H9 (cell line): Measurements from ENCODE around the gene NPAS3. TPM values are rescaled to one million over a fixed set of nuclear protein-coding genes. Genes with fewer than 3 reads are reported as not detected.
A peak's percentile ranks its signal among the peaks of the same experiment; 100 is the strongest.

Experiments
- DNase-seq: peaks from one replicate; pipeline ENCODE4 v3.0.0-alpha.2; 2017
- H2AFZ ChIP-seq: one replicate; pipeline ENCODE4 v1.6.1; 2013; ENCODE audit warnings: mild to moderate bottlenecking, low read length, control low read depth, moderate library complexity
- H2AK5ac ChIP-seq: 2 replicates; pipeline ENCODE4 v1.6.1; 2013; ENCODE audit warnings: low read length, control low read depth, mixed read lengths; ENCODE audit not compliant: insufficient read length
- H2BK120ac ChIP-seq: one replicate; pipeline ENCODE4 v1.6.1; 2013; ENCODE audit warnings: low read depth, mild to moderate bottlenecking, low read length, control low read depth, inconsistent platforms; ENCODE audit not compliant: poor library complexity, severe bottlenecking
- H2BK12ac ChIP-seq: 2 replicates; pipeline ENCODE4 v1.6.1; 2013; ENCODE audit warnings: low read length, control low read depth, mixed read lengths, low read depth; ENCODE audit not compliant: insufficient read length
- H2BK15ac ChIP-seq: 2 replicates; pipeline ENCODE4 v1.6.1; 2013; ENCODE audit warnings: low read depth, low read length, control low read depth
- H2BK20ac ChIP-seq: one replicate; pipeline ENCODE4 v1.6.1; 2013; ENCODE audit warnings: low read depth, mild to moderate bottlenecking, low read length, control low read depth, inconsistent platforms; ENCODE audit not compliant: poor library complexity, severe bottlenecking
- H2BK5ac ChIP-seq: 2 replicates; pipeline ENCODE4 v1.6.1; 2013; ENCODE audit warnings: low read length, control low read depth, mixed read lengths; ENCODE audit not compliant: insufficient read length
- H3K14ac ChIP-seq: 2 replicates; pipeline ENCODE4 v1.6.1; 2013; ENCODE audit warnings: low read length, control low read depth; ENCODE audit not compliant: insufficient read depth
- H3K18ac ChIP-seq: 2 replicates; pipeline ENCODE4 v1.6.1; 2013; ENCODE audit warnings: low read depth, mild to moderate bottlenecking, mixed read lengths, low read length, control low read depth; ENCODE audit not compliant: insufficient read length
- H3K23ac ChIP-seq: 2 replicates; pipeline ENCODE4 v1.6.1; 2013; ENCODE audit warnings: low read length, control low read depth, mixed read lengths, low read depth; ENCODE audit not compliant: insufficient read length
- H3K23me2 ChIP-seq: 2 replicates; pipeline ENCODE4 v1.6.1; 2013; ENCODE audit warnings: low read depth, mild to moderate bottlenecking, mixed read lengths, low read length, control low read depth; ENCODE audit not compliant: insufficient read length, poor library complexity, severe bottlenecking
- H3K27ac ChIP-seq: 2 replicates; pipeline ENCODE4 v1.5.1; 2013; ENCODE audit warnings: low read length, control low read depth, mixed read lengths, low read depth; ENCODE audit not compliant: insufficient read length
- H3K27me3 ChIP-seq: 2 replicates; pipeline ENCODE4 v1.6.1; 2013; ENCODE audit warnings: low read length, control low read depth, inconsistent platforms; ENCODE audit not compliant: insufficient read depth
- H3K4ac ChIP-seq: 2 replicates; pipeline ENCODE4 v1.6.1; 2013; ENCODE audit warnings: low read depth, mild to moderate bottlenecking, control low read depth, inconsistent platforms, low read length, moderate library complexity
- H3K4me1 ChIP-seq: 2 replicates; pipeline ENCODE4 v1.6.1; 2013; ENCODE audit warnings: low read length, control low read depth, inconsistent platforms; ENCODE audit not compliant: insufficient read depth
- H3K4me2 ChIP-seq: 2 replicates; pipeline ENCODE4 v1.6.1; 2013; ENCODE audit warnings: low read length, control low read depth, mixed read lengths; ENCODE audit not compliant: insufficient read length, insufficient read depth
- H3K56ac ChIP-seq: 2 replicates; pipeline ENCODE4 v1.6.1; 2013; ENCODE audit warnings: low read depth, mild to moderate bottlenecking, mixed read lengths, low read length, control low read depth; ENCODE audit not compliant: insufficient read length
- H3K79me1 ChIP-seq: 2 replicates; pipeline ENCODE4 v1.6.1; 2013; ENCODE audit warnings: low read depth, mild to moderate bottlenecking, moderate library complexity, low read length, control low read depth, inconsistent platforms; ENCODE audit not compliant: insufficient read depth, poor library complexity, severe bottlenecking
- H3K79me2 ChIP-seq: 2 replicates; pipeline ENCODE4 v1.6.1; 2013; ENCODE audit warnings: low read length, control low read depth, inconsistent platforms; ENCODE audit not compliant: insufficient read depth
- H3K9ac ChIP-seq: 2 replicates; pipeline ENCODE4 v1.6.1; 2013; ENCODE audit warnings: low read length, control low read depth, mixed read lengths; ENCODE audit not compliant: insufficient read length; ENCODE audit errors: extremely low read depth
- H3K9me3 ChIP-seq: one replicate; pipeline ENCODE4 v1.6.1; 2013; ENCODE audit warnings: low read depth, low read length, inconsistent platforms; ENCODE audit not compliant: control insufficient read depth
- H3T11ph ChIP-seq: one replicate; pipeline ENCODE4 v1.6.1; 2013; ENCODE audit warnings: mild to moderate bottlenecking, low read length, control low read depth, inconsistent platforms
- H4K20me1 ChIP-seq: one replicate; pipeline ENCODE4 v1.6.1; 2013; ENCODE audit not compliant: control insufficient read depth, insufficient read length, insufficient read depth
- H4K5ac ChIP-seq: 2 replicates; pipeline ENCODE4 v1.6.1; 2013; ENCODE audit warnings: low read depth, mild to moderate bottlenecking, mixed read lengths, low read length, control low read depth; ENCODE audit not compliant: insufficient read length
- H4K8ac ChIP-seq: replicated peaks from 2 replicates; pipeline ENCODE4 v1.6.1; 2013; ENCODE audit warnings: low read length, control low read depth, mixed read lengths, low read depth; ENCODE audit not compliant: insufficient read length
- H4K91ac ChIP-seq: 2 replicates; pipeline ENCODE4 v1.6.1; 2013; ENCODE audit warnings: low read depth, mild to moderate bottlenecking, moderate library complexity, mixed read lengths, low read length, control low read depth; ENCODE audit not compliant: insufficient read length
- H3K27ac Mint-ChIP-seq, 3 experiments: 2 replicates in 2 of 3; 3 replicates in 1 of 3; pipeline ENCODE4 v1.8.0; 2020 to 2021; ENCODE audit warnings: mixed read lengths in 3 of 3, mild to moderate bottlenecking in 1 of 3, moderate library complexity in 1 of 3
- H3K27me3 Mint-ChIP-seq: 2 replicates; pipeline ENCODE4 v1.8.0; 2021; ENCODE audit warnings: low read depth, mild to moderate bottlenecking, moderate library complexity, mixed read lengths
- H3K36me3 Mint-ChIP-seq, 3 experiments: 2 replicates in 2 of 3; 3 replicates in 1 of 3; pipeline ENCODE4 v1.8.0; 2020 to 2021; ENCODE audit warnings: low read depth in 3 of 3, mixed read lengths in 3 of 3; ENCODE audit not compliant: insufficient read depth in 1 of 3
- H3K4me1 Mint-ChIP-seq, 2 experiments: 2 replicates each; pipeline ENCODE4 v1.8.0; 2020; ENCODE audit warnings: mixed read lengths in 2 of 2
- H3K4me3 Mint-ChIP-seq, 2 experiments: 2 replicates in 1 of 2; 3 replicates in 1 of 2; pipeline ENCODE4 v1.8.0; 2020 to 2021; ENCODE audit warnings: mild to moderate bottlenecking in 2 of 2, mixed read lengths in 2 of 2, moderate library complexity in 1 of 2
- H3K9me3 Mint-ChIP-seq, 2 experiments: 2 replicates in 1 of 2; 3 replicates in 1 of 2; pipeline ENCODE4 v1.8.0; 2020; ENCODE audit warnings: mild to moderate bottlenecking in 2 of 2, mixed read lengths in 2 of 2, moderate library complexity in 1 of 2
- WGBS: extraction: QIAGEN DNeasy Blood & Tissue Kit; methylation state at CpG from one replicate; pipeline ENCODE4 v1.1.7; 2013; ENCODE audit warnings: missing lambda C conversion rate, low lambda C conversion rate, mixed read lengths; ENCODE audit not compliant: insufficient read length; ENCODE audit errors: extremely low coverage; 5-methylcytosine and 5-hydroxymethylcytosine counted together
- total RNA-seq: library from RNA; stranded (reverse); gene quantifications from 2 replicates; pipeline ENCODE4 v1.2.1, GENCODE V29; 2021
- TF ChIP-seq, protein P1 (sequence below): fragments of 200-600 bp; sonication (generic); conservative IDR thresholded peaks from 3 replicates; pipeline ENCODE4 v1.8.0; 2021; ENCODE audit warnings: antibody characterized with exemption, mild to moderate bottlenecking

The NPAS3 gene
- total RNA-seq, 1 experiment from 2014 or later, result 0.17 TPM

DNA sequence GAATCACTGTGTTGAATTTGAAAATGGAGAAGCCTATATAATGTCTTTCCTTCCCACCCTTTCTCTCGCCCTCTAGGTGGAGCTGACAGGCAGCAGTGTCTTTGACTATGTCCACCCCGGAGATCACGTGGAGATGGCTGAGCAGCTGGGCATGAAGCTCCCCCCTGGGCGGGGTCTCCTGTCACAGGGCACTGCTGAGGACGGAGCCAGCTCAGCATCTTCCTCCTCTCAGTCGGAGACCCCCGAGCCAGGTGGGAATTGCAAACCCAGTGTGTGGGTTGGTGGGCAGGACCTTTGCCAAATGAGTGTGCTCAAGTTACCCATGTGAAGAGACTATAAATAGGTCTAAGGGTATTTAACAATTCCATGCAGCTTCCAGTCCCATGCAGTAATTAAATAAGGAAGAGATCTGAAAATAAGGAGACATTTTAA, 737.5 kb downstream of the NPAS3 start:
- Histone ChIP-seq H3K27ac (no peak overlapping the region), H4K8ac (no peak overlapping the region), H3K14ac (no peak overlapping the region), H3K27me3 (no peaks in the 10 kb centered on the region), H3K18ac (no peak overlapping the region), H4K20me1 (no peaks in the 10 kb centered on the region), H3K9ac (no peak overlapping the region), H3K4ac (no peak overlapping the region), H3K79me2 (no peaks in the 10 kb centered on the region), H2BK15ac (no peak overlapping the region), H3K56ac (no peak overlapping the region), H3T11ph (no peak overlapping the region), H2BK12ac (no peak overlapping the region), H2BK20ac (no peak overlapping the region), H2BK5ac (no peak overlapping the region), H3K23ac (no peak overlapping the region), H3K4me1 (no peaks in the 10 kb centered on the region), H4K5ac (no peak overlapping the region), H3K9me3 (no peaks in the 10 kb centered on the region), H3K4me2 (no peak overlapping the region), H2AFZ (peak overlapping the region; percentile 84), H2BK120ac (no peak overlapping the region), H3K23me2 (no peaks in the 10 kb centered on the region), H4K91ac (no peak overlapping the region), H2AK5ac (no peak overlapping the region), H3K79me1 (no peaks in the 10 kb centered on the region)
- no peak overlapping the region for H3K27ac Mint-ChIP-seq
- TF ChIP-seq, protein P1, sequence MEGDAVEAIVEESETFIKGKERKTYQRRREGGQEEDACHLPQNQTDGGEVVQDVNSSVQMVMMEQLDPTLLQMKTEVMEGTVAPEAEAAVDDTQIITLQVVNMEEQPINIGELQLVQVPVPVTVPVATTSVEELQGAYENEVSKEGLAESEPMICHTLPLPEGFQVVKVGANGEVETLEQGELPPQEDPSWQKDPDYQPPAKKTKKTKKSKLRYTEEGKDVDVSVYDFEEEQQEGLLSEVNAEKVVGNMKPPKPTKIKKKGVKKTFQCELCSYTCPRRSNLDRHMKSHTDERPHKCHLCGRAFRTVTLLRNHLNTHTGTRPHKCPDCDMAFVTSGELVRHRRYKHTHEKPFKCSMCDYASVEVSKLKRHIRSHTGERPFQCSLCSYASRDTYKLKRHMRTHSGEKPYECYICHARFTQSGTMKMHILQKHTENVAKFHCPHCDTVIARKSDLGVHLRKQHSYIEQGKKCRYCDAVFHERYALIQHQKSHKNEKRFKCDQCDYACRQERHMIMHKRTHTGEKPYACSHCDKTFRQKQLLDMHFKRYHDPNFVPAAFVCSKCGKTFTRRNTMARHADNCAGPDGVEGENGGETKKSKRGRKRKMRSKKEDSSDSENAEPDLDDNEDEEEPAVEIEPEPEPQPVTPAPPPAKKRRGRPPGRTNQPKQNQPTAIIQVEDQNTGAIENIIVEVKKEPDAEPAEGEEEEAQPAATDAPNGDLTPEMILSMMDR, result peak; percentile 78
- peak; percentile 89 for DNase-seq
- H3K4me3 Mint-ChIP-seq, result no peak overlapping the region
- no peaks in the 10 kb centered on the region for H3K9me3 Mint-ChIP-seq
- H3K4me1 Mint-ChIP-seq, result peaks cover 7 to 8% of the 10 kb centered on the region in 2 experiments; a peak in 3 of 4 replicates
- no CpG with 5 or more reads among the region's 7 CpGs for WGBS
- H3K27me3 Mint-ChIP-seq, result no peaks in the 10 kb centered on the region
- no peaks in the 10 kb centered on the region for H3K36me3 Mint-ChIP-seq
